OCI-LY7 (cell line): ENCODE measurements around the gene UBA6. TPM values are rescaled to one million over a fixed set of nuclear protein-coding genes. Genes with fewer than 3 reads are reported as not detected.

Experiments
- BruUV-seq: library from RNA; stranded (reverse); fragments of 400-500 nt; replicated peaks from 2 replicates; lab custom pipeline; 2021; lab: Mats Ljungman, UMichigan
- CTCF ChIA-PET: fragments of 300-600 bp; sonication (Branson Sonifier 250); formaldehyde crosslinking; loops from one replicate; lab custom pipeline; 2022; ENCODE audit warnings: antibody characterized with exemption; ENCODE audit not compliant: unreplicated experiment; lab: Charles Lee
- POLR2A ChIA-PET: fragments of 300-600 bp; sonication (Branson Sonifier 250); formaldehyde crosslinking; loops from one replicate; lab custom pipeline; 2022; ENCODE audit warnings: antibody characterized with exemption; lab: Charles Lee
- DNase-seq: peaks from one replicate; pipeline ENCODE4 v3.0.0-alpha.2; 2015; ENCODE audit warnings: low spot score
- H2AFZ ChIP-seq: fragments of 200-600 bp; sonication (generic), shearing (Covaris generic); 2 replicates; pipeline ENCODE4 v1.6.1; 2014; ENCODE audit warnings: mild to moderate bottlenecking, antibody characterized with exemption, low read length, moderate library complexity
- H3K27ac ChIP-seq: fragments of 200-600 bp; sonication (generic); 2 replicates; pipeline ENCODE4 v1.5.1; 2014; ENCODE audit warnings: mixed run types, low read depth, mild to moderate bottlenecking, moderate library complexity, low read length, inconsistent platforms; ENCODE audit not compliant: poor library complexity, severe bottlenecking
- H3K36me3 ChIP-seq: fragments of 200-600 bp; sonication (generic); 2 replicates; pipeline ENCODE4 v1.6.1; 2014; ENCODE audit warnings: mild to moderate bottlenecking, antibody characterized with exemption, low read length, moderate library complexity, mixed read lengths; ENCODE audit not compliant: insufficient read depth
- H3K4me1 ChIP-seq: fragments of 200-600 bp; sonication (generic); 2 replicates; pipeline ENCODE4 v1.5.1; 2014; ENCODE audit warnings: mild to moderate bottlenecking, low read length; ENCODE audit not compliant: insufficient read depth, poor library complexity, severe bottlenecking
- H3K4me2 ChIP-seq: fragments of 200-600 bp; sonication (generic); 2 replicates; pipeline ENCODE4 v1.6.1; 2014; ENCODE audit warnings: mild to moderate bottlenecking, low read length
- H3K4me3 ChIP-seq: fragments of 200-600 bp; sonication (generic); 2 replicates; pipeline ENCODE4 v1.5.1; 2014; ENCODE audit warnings: mild to moderate bottlenecking, low read depth, low read length; ENCODE audit not compliant: poor library complexity, severe bottlenecking
- H3K79me2 ChIP-seq: fragments of 200-600 bp; sonication (generic); 2 replicates; pipeline ENCODE4 v1.6.1; 2016; ENCODE audit warnings: low read depth, mild to moderate bottlenecking, low read length, moderate library complexity, mixed read lengths; ENCODE audit not compliant: insufficient read depth
- H3K9me2 ChIP-seq: fragments of 200-600 bp; sonication (generic); 2 replicates; pipeline ENCODE4 v1.6.1; 2016; ENCODE audit warnings: mild to moderate bottlenecking, low read length, mixed read lengths; ENCODE audit not compliant: insufficient read depth
- H3K9me3 ChIP-seq: fragments of 200-600 bp; sonication (generic); 2 replicates; pipeline ENCODE4 v1.6.1; 2014; ENCODE audit warnings: mild to moderate bottlenecking, mixed run types, low read length, mixed read lengths
- H4K20me1 ChIP-seq: fragments of 200-600 bp; sonication (generic); 2 replicates; pipeline ENCODE4 v1.6.1; 2014; ENCODE audit warnings: mild to moderate bottlenecking, antibody characterized with exemption, low read length, moderate library complexity, mixed read lengths; ENCODE audit not compliant: insufficient read depth
- CTCF ChIP-seq: fragments of 200-600 bp; sonication (generic); conservative IDR thresholded peaks from 2 replicates; pipeline ENCODE4 v1.5.1; 2014; ENCODE audit warnings: mild to moderate bottlenecking, antibody characterized with exemption, low read length, moderate library complexity, mixed read lengths
- EZH2phosphoT487 ChIP-seq: fragments of 200-600 bp; sonication (generic); IDR thresholded peaks from 2 replicates; pipeline ENCODE4 v1.6.1; 2018; ENCODE audit warnings: low read depth, borderline replicate concordance, mild to moderate bottlenecking, mixed run types, antibody characterized with exemption, low read length, moderate library complexity, mixed read lengths
- intact Hi-C: fragments of 100-400 bp; cut with micrococcal nuclease; formaldehyde crosslinking; loops from one replicate; pipeline ENCODE4 v1.10.0; 2022; ENCODE audit not compliant: unreplicated experiment
- total RNA-seq, 2 experiments: library from RNA; depleted of rRNA in 1 of 2; stranded (reverse); fragments of >200 nt in 1 of 2; shearing (Covaris generic) in 1 of 2; gene quantifications; 2 replicates each; pipeline ENCODE4 v1.2.3, GENCODE V29; 2014 to 2022

UBA6 gene
- total RNA-seq, 2 experiments from 2014 or later = 40.6 to 92.4 TPM

GRCh38 chr4:67587156-67587555, 113.8 kb downstream of the UBA6 start:
- no TSS peak for BruUV-seq
- H3K79me2 ChIP-seq = no peaks in the 10 kb centered on the region
- H3K36me3 ChIP-seq = peaks cover 98% of the 10 kb centered on the region
- H3K4me2 ChIP-seq = no peak overlapping the region
- ChIA-PET CTCF (interaction anchor here (1.0 kb wide), 1 partner anchor 113 kb away, joined by 3 read pairs; no protein-coding TSS in a partner anchor), POLR2A (interaction anchor here (0.7 to 2.1 kb wide), 5 partner anchors 10 to 106 kb away, joined by 3 to 10 read pairs (median 3); no protein-coding TSS in a partner anchor)
- no peaks in the 10 kb centered on the region for H3K4me1 ChIP-seq
- no peak overlapping the region for H3K4me3 ChIP-seq
- no peak overlapping the region for H2AFZ ChIP-seq
- no peaks in the 10 kb centered on the region for H3K9me2 ChIP-seq
- intact Hi-C loops = no loop called here
- DNase-seq = no peak
- H3K27ac ChIP-seq = no peak overlapping the region
- no peaks in the 10 kb centered on the region for H4K20me1 ChIP-seq
- no peaks in the 10 kb centered on the region for H3K9me3 ChIP-seq
- TF ChIP-seq EZH2phosphoT487 = no peak
- TF ChIP-seq CTCF = no peak

- Histone ChIP-seq H2AFZ (no peak overlapping the region), H3K27ac (no peak overlapping the region), H3K9me2 (no peaks in the 10 kb centered on the region), H4K20me1 (no peaks in the 10 kb centered on the region), H3K79me2 (no peaks in the 10 kb centered on the region), H3K4me3 (no peak overlapping the region), H3K9me3 (no peaks in the 10 kb centered on the region), H3K36me3 (peaks cover 99% of the 10 kb centered on the region), H3K4me1 (peaks cover 12% of the 10 kb centered on the region), H3K4me2 (no peak overlapping the region)
- ChIA-PET CTCF (no interaction called here), POLR2A (no interaction called here)
- BruUV-seq = no TSS peak
- intact Hi-C loops = no loop called here
- no peak for DNase-seq
- TF ChIP-seq EZH2phosphoT487 = no peak
- no peak for TF ChIP-seq CTCF
Observed at GRCh38 chr4:67584496-67584895, 116.5 kb downstream of the UBA6 start.

GRCh38 chr4:67581913-67582312, 119.0 kb downstream of the UBA6 start:
- Histone ChIP-seq H3K4me2 (no peak overlapping the region), H3K79me2 (peaks cover 10% of the 10 kb centered on the region; the same call in 1 of the 2 replicates), H4K20me1 (no peaks in the 10 kb centered on the region), H3K36me3 (peaks cover 98% of the 10 kb centered on the region), H3K9me3 (0 out of 2 replicates have a peak, but pooled peaks cover 6% of the 10 kb centered on the region), H3K4me1 (peaks cover 25% of the 10 kb centered on the region), H3K27ac (no peak overlapping the region), H3K9me2 (no peaks in the 10 kb centered on the region), H3K4me3 (no peak overlapping the region), H2AFZ (no peak overlapping the region)
- ChIA-PET POLR2A (interaction anchor here (1.4 kb wide), 1 partner anchor 38 kb away, joined by 3 read pairs; no protein-coding TSS in a partner anchor), CTCF (no interaction called here)
- DNase-seq = no peak
- TF ChIP-seq CTCF = no peak
- no peak for TF ChIP-seq EZH2phosphoT487
- no TSS peak for BruUV-seq
- intact Hi-C loops = loop anchor here (1.0 kb wide), 1 partner anchor 33 kb away; no protein-coding TSS in a partner anchor
